Measurements from ENCODE around the gene CSF1. TPM values are rescaled to one million over a fixed set of nuclear protein-coding genes. Genes with fewer than 3 reads are reported as not detected.

CSF1 gene
- total RNA-seq, 1 experiment from 2014 or later = 3.0 TPM

- H3K4me1 ChIP-seq (ENCODE audit: control insufficient read depth in 1 of 2, insufficient read depth in 2 of 2, low read length in 2 of 2) = no peaks in the 10 kb centered on the region
- H3K27ac ChIP-seq (ENCODE audit: low read depth, low read length) = no peak overlapping the region
- ChIA-PET CTCF (interaction anchor here (1.1 to 3.1 kb wide), 2 partner anchors 56 to 60 kb away, joined by 3 to 15 read pairs; partner anchors contain the start of gene AHCYL1), RAD21 (ENCODE audit: low non-redundant PET in 1 of 2, low total read pairs in 2 of 2, uncharacterized antibody in 2 of 2, unreplicated experiment in 2 of 2) (interaction anchor here in 1 of 2 experiments (1.5 kb wide), 1 partner anchor 60 kb away, joined by 5 read pairs; the partner anchor contains the start of gene AHCYL1), POLR2A (no interaction called here)
- no peak overlapping the region for H3K4me2 ChIP-seq (ENCODE audit: low read length)
- intact Hi-C loops (cut with micrococcal nuclease) = loop anchor here (5.0 kb wide), 2 partner anchors 58 to 142 kb away; partner anchors contain the start of gene AHCYL1
- no peak overlapping the region for H3K4me3 ChIP-seq (replicated peaks in 1 of 2; ENCODE audit: low read depth in 1 of 2, low read length in 2 of 2)
- no peaks in the 10 kb centered on the region for H3K9me2 ChIP-seq (ENCODE audit: insufficient read depth)
- no peaks in the 10 kb centered on the region for H3K27me3 ChIP-seq (ENCODE audit: insufficient read depth, low read length)
- no peaks in the 10 kb centered on the region for H4K20me1 ChIP-seq (ENCODE audit: insufficient read depth)
- BruUV-seq (replicated peaks) = no TSS peak
- TF ChIP-seq EGR1 (IDR thresholded peaks at IDR 0.05; ENCODE audit: low read depth) = no peak
- TF ChIP-seq CEBPB (IDR thresholded peaks at IDR 0.05; ENCODE audit: low read depth) = no peak
- no peak for TF ChIP-seq SP1 (IDR thresholded peaks at IDR 0.05; ENCODE audit: low read depth)
- no peak for TF ChIP-seq REST (IDR thresholded peaks at IDR 0.05; ENCODE audit: low read depth)
- TF ChIP-seq EZH2 (IDR thresholded peaks at IDR 0.05) = no peak
- no peak for TF ChIP-seq RAD21 (IDR thresholded peaks at IDR 0.05; ENCODE audit: low read depth)
- TF ChIP-seq SRF (IDR thresholded peaks at IDR 0.05; ENCODE audit: low read depth) = no peak
- TF ChIP-seq, protein P1, sequence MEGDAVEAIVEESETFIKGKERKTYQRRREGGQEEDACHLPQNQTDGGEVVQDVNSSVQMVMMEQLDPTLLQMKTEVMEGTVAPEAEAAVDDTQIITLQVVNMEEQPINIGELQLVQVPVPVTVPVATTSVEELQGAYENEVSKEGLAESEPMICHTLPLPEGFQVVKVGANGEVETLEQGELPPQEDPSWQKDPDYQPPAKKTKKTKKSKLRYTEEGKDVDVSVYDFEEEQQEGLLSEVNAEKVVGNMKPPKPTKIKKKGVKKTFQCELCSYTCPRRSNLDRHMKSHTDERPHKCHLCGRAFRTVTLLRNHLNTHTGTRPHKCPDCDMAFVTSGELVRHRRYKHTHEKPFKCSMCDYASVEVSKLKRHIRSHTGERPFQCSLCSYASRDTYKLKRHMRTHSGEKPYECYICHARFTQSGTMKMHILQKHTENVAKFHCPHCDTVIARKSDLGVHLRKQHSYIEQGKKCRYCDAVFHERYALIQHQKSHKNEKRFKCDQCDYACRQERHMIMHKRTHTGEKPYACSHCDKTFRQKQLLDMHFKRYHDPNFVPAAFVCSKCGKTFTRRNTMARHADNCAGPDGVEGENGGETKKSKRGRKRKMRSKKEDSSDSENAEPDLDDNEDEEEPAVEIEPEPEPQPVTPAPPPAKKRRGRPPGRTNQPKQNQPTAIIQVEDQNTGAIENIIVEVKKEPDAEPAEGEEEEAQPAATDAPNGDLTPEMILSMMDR (IDR thresholded peaks at IDR 0.05 in 2 of 3, conservative IDR thresholded peaks at IDR 0.05 in 1 of 3; ENCODE audit: borderline replicate concordance in 1 of 3, insufficient read depth in 1 of 3, low read depth in 2 of 3, low read length in 2 of 3) = no peak
- TF ChIP-seq, protein P2, sequence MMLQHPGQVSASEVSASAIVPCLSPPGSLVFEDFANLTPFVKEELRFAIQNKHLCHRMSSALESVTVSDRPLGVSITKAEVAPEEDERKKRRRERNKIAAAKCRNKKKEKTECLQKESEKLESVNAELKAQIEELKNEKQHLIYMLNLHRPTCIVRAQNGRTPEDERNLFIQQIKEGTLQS (IDR thresholded peaks at IDR 0.05) = no peak
- TF ChIP-seq SIN3A (IDR thresholded peaks at IDR 0.05; ENCODE audit: low read depth) = no peak
- no peak for TF ChIP-seq POLR2A (IDR thresholded peaks at IDR 0.05; ENCODE audit: borderline replicate concordance, extremely low read depth, insufficient read depth, insufficient read length)
- TF ChIP-seq ZBTB33 (IDR thresholded peaks at IDR 0.05; ENCODE audit: extremely low read depth, insufficient replicate concordance, low read length) = no peak
- no peak for TF ChIP-seq FOSL1 (IDR thresholded peaks at IDR 0.05; ENCODE audit: low read depth)
- H2AFZ ChIP-seq (ENCODE audit: low read depth, low read length, poor library complexity, severe bottlenecking) = no peak overlapping the region
- no peak overlapping the region for H3K9ac ChIP-seq (ENCODE audit: low read length)
- DNase-seq (ENCODE audit: low read depth, low spot score) (no peak), ATAC-seq (no peak)
- no peaks in the 10 kb centered on the region for H3K9me3 ChIP-seq (ENCODE audit: control insufficient read depth in 1 of 2, insufficient read depth in 1 of 2, low read depth in 1 of 2, low read length in 2 of 2)
- no peaks in the 10 kb centered on the region for H3K79me2 ChIP-seq (ENCODE audit: insufficient read depth, low read length)
- H3K36me3 ChIP-seq (ENCODE audit: control insufficient read depth in 1 of 2, insufficient read depth in 2 of 2, low read length in 2 of 2) = peaks cover 0 to 3% of the 10 kb centered on the region in 2 experiments; a peak in 1 of 4 replicates
These were observed 13.7 kb downstream of the CSF1 start for GRCh38 chr1:109924316-109924715.
